HG03066 (cell line): Measurements from ENCODE around the gene PDCD2.
"Not testable (repeated sequence)": the region's sequence is repeated elsewhere in the genome, so short reads cannot be mapped to it uniquely, and the experiment has no call there.

ENCODE experiments used
- ATAC-seq: cut with Tn5 transposase; IDR thresholded peaks from one replicate; pipeline ENCODE4 v1.9.1; 2021; ENCODE audit warnings: low read depth; ENCODE audit not compliant: unreplicated experiment

Gene PDCD2

GRCh38 chr6:170552765-170553533 is 31.5 kb downstream of the PDCD2 start, which contains the start of gene PSMB1:
Gene PSMB1 (minus strand): TSS chr6:170553307. CDS start chr6:170553242, 65 bp downstream.
- ATAC-seq, result peak; percentile 50

DNA sequence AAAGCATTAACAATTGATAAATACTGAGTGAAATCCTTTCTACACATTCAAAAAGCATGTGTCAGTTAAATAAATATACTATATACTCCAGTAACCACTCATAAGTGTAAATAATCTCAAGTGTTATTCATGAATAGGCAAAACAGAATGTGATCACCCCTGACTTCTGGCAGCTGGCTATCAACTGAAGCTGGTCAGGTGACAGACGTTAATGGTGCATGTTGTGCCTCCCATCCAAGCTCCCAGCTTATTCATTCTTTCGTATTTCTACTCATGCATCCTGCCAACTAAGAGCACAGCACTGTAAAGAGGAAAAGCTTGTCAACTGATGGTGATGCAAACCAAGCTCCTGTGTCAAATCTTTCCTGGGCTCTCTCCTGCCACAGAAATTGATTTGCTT is 39.0 kb downstream of the PDCD2 start:
- no peak for ATAC-seq

- no peak for ATAC-seq
Observed at GRCh38 chr6:170542031-170542719, 42.3 kb downstream of the PDCD2 start.

DNA sequence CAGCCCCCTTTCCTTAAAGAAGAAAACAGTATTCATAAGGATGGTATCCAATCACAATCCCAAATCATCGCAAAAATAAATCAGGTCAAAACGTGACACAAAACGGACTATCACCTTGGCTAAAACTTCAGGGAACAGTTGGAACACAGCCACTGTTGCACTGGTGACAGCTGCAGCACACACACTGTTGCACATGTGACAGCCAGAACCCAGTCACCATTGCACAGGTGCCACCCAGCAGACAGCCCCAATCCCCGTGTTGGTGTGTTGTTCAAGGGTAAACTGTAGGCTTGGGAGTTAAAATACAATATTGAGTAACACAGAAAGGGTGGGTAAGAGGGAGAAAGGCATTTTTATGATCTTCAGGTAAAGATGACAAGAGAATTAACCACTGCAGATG is 47.1 kb downstream of the PDCD2 start:
- ATAC-seq, result no peak

DNA sequence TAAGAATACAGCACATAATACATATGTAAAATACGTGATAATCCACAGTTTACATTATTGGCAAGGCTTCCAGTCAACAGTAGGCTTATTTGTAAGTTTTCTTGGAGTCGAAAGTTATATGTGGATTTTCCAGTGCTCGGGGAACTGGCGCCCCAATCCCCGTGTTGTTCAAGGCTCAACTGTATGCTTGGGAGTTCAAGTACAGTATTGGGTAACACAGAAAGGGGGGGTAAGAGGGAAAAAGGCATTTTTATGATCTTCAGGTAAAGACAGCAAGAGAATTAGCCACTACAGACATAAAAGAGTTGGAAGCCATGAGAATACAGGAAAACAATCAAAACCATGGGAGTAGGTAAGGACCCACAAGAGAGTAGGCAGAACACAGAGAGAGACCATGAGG is 47.8 kb downstream of the PDCD2 start:
- ATAC-seq, result no peak

GRCh38 chr6:170535004-170535403 is 49.4 kb downstream of the PDCD2 start:
- no peak for ATAC-seq

DNA sequence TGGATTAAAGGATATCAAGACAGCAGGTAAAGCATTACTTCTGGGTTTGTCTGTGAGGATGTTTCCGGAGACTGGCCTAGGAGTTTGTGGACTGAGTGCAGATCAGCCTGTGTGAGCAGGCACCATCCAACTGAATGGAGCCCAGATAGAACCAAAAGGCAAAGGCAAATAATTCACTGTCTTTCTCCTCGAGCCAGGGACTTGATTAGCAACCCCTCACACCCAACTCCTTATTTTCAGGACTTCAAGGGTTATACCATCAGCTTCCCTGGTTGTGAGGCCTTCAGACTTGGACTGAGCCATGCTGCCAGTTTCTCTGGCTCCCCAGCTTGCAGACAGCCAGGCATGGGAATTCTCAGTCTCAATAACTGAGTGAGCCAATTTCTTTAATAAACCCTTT is 50.6 kb downstream of the PDCD2 start:
- ATAC-seq, result no peak

- ATAC-seq, result no peak
Observed at GRCh38 chr6:170532867-170533488, 51.5 kb downstream of the PDCD2 start.

DNA sequence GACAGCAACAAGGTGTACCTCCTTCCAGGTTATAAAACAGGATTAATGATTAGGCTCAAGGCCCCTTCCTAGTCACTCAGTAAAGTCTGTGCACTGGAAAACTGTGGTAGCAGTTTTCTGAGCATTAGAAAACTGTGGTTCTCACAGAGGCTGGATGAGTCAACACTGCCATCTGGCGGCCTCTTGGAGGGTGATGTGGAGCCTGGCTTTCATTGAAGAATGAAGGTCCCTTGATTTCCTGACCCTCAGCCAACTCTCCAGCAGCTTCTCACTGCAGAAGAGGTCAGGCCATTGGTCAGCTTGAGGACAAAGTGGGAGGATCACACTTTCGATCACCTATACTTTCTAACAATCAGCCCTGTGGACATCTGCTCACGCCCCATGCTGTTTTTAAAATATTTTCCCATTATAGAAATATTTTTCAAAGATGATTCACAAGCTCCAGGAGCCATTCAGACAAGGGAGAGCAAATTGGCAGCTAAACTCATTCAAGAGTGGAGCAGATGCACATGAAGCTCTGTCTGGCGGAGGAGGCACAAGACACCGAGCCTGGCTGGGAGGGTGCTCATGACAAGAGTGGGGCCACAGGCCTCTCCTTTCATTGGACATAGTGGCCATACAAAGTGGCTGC is 54.5 kb downstream of the PDCD2 start:
- peak; percentile 83 for ATAC-seq

DNA sequence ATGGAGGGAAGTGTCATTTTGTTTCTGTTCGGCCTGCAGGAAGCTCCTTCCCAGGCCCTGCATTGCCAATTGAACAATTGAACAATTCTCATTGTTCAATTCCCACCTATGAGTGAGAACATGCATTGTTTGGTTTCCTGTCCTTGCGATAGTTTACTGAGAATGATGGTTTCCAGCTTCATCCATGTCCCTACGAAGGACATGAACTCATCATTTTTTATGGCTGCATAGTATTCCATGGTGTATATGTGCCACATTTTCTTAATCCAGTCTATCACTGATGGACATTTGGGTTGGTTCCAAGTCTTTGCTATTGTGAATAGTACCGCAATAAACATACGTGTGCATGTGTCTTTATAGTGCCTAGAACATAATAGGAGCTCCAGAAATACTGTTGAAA is 56.4 kb downstream of the PDCD2 start:
- not testable (repeated sequence) for ATAC-seq

GRCh38 chr6:170525795-170526194 is 58.6 kb downstream of the PDCD2 start:
- no peak for ATAC-seq
